Measurements from ENCODE around the gene NQO1.

The NQO1 gene

GRCh38 chr16:69706256-69706974 lies 19.9 kb downstream of the NQO1 start:
- TF ChIP-seq CTCF (IDR thresholded peaks at IDR 0.05; ENCODE audit: unreplicated experiment in 3 of 3) = no peak
- peak overlapping the region; percentile 41 to 86 (median 67) for H3K27ac Mint-ChIP-seq
- no peak overlapping the region for H3K4me3 Mint-ChIP-seq
- H3K27me3 Mint-ChIP-seq (ENCODE audit: low read depth) = no peaks in the 10 kb centered on the region
- no peaks in the 10 kb centered on the region for H3K9me3 Mint-ChIP-seq
- peaks cover 10% of the 10 kb centered on the region for H3K4me1 Mint-ChIP-seq
- peaks cover 35% of the 10 kb centered on the region for H3K36me3 Mint-ChIP-seq (ENCODE audit: low read depth)

- H3K4me1 Mint-ChIP-seq = no peaks in the 10 kb centered on the region
- peak overlapping the region; percentile 22 to 59 (median 45) for H3K27ac Mint-ChIP-seq
- TF ChIP-seq CTCF (IDR thresholded peaks at IDR 0.05; ENCODE audit: unreplicated experiment in 3 of 3) = no peak
- peaks cover 28% of the 10 kb centered on the region for H3K36me3 Mint-ChIP-seq (ENCODE audit: low read depth)
- H3K27me3 Mint-ChIP-seq (ENCODE audit: low read depth) = no peaks in the 10 kb centered on the region
- no peaks in the 10 kb centered on the region for H3K9me3 Mint-ChIP-seq
- no peak overlapping the region for H3K4me3 Mint-ChIP-seq
These were observed 22.7 kb downstream of the NQO1 start for GRCh38 chr16:69703638-69704037.

GRCh38 chr16:69701866-69702265 lies 24.5 kb downstream of the NQO1 start:
- H3K9me3 Mint-ChIP-seq = no peaks in the 10 kb centered on the region
- TF ChIP-seq CTCF (IDR thresholded peaks at IDR 0.05; ENCODE audit: unreplicated experiment in 3 of 3) = no peak
- peak overlapping the region in 1 of 3 experiments; percentile 28 for H3K27ac Mint-ChIP-seq
- H3K36me3 Mint-ChIP-seq (ENCODE audit: low read depth) = peaks cover 25% of the 10 kb centered on the region
- H3K27me3 Mint-ChIP-seq (ENCODE audit: low read depth) = no peaks in the 10 kb centered on the region
- H3K4me3 Mint-ChIP-seq = no peak overlapping the region
- H3K4me1 Mint-ChIP-seq = no peaks in the 10 kb centered on the region

GRCh38 chr16:69701452-69701851 lies 24.9 kb downstream of the NQO1 start:
- TF ChIP-seq CTCF (IDR thresholded peaks at IDR 0.05; ENCODE audit: unreplicated experiment in 3 of 3) = no peak
- Mint-ChIP-seq H3K9me3 (no peaks in the 10 kb centered on the region), H3K36me3 (ENCODE audit: low read depth) (peaks cover 25% of the 10 kb centered on the region), H3K27ac (peak overlapping the region in 1 of 3 experiments; percentile 18), H3K27me3 (ENCODE audit: low read depth) (no peaks in the 10 kb centered on the region), H3K4me1 (no peaks in the 10 kb centered on the region), H3K4me3 (no peak overlapping the region)

GRCh38 chr16:69699915-69700314 lies 26.4 kb downstream of the NQO1 start:
- Mint-ChIP-seq H3K9me3 (no peaks in the 10 kb centered on the region), H3K4me3 (no peak overlapping the region), H3K27ac (peak overlapping the region; percentile 39 to 80 (median 74)), H3K36me3 (ENCODE audit: low read depth) (peaks cover 36% of the 10 kb centered on the region), H3K27me3 (ENCODE audit: low read depth) (no peaks in the 10 kb centered on the region), H3K4me1 (peaks cover 4% of the 10 kb centered on the region)
- TF ChIP-seq CTCF (IDR thresholded peaks at IDR 0.05; ENCODE audit: unreplicated experiment in 3 of 3) = no peak

- Mint-ChIP-seq H3K4me1 (peaks cover 4% of the 10 kb centered on the region), H3K36me3 (ENCODE audit: low read depth) (peaks cover 39% of the 10 kb centered on the region), H3K9me3 (no peaks in the 10 kb centered on the region), H3K4me3 (no peak overlapping the region), H3K27ac (no peak overlapping the region), H3K27me3 (ENCODE audit: low read depth) (no peaks in the 10 kb centered on the region)
- TF ChIP-seq CTCF (IDR thresholded peaks at IDR 0.05; ENCODE audit: unreplicated experiment in 3 of 3) = no peak
These were observed 28.0 kb downstream of the NQO1 start for GRCh38 chr16:69698404-69698803.

Measured in nephron (organoid).